Liver (tissue), 9 donors: ENCODE data around the gene NOTCH1. TPM values are rescaled to one million over a fixed set of nuclear protein-coding genes. Genes with fewer than 3 reads are reported as not detected.

Experiments
- DNase-seq: peaks from one replicate; pipeline ENCODE4 v3.0.0-alpha.2; 2017; ENCODE audit warnings: low spot score
- H3K27ac ChIP-seq, 2 donors: one replicate each; pipeline ENCODE4 v1.7.0; 2013; ENCODE audit warnings: inconsistent platforms in 2 of 2, low read length in 2 of 2, control low read depth in 1 of 2, low read depth in 1 of 2, mild to moderate bottlenecking in 1 of 2
- H3K27me3 ChIP-seq, 4 donors: one replicate each; pipeline versions ENCODE4 v1.6.1 to v1.7.0; 2013; ENCODE audit warnings: low read length in 3 of 4, inconsistent platforms in 1 of 4, mild to moderate bottlenecking in 1 of 4, moderate library complexity in 1 of 4; ENCODE audit not compliant: control insufficient read depth in 4 of 4, insufficient read depth in 4 of 4
- H3K36me3 ChIP-seq, 4 donors: one replicate each; pipeline versions ENCODE4 v1.6.1 to v1.7.0; 2013; ENCODE audit warnings: low read length in 3 of 4, mild to moderate bottlenecking in 3 of 4, low read depth in 1 of 4, moderate library complexity in 1 of 4; ENCODE audit not compliant: control insufficient read depth in 4 of 4, insufficient read depth in 3 of 4
- H3K4me1 ChIP-seq, 4 donors: one replicate each; pipeline versions ENCODE4 v1.6.1 to v1.7.0; 2013; ENCODE audit warnings: low read length in 3 of 4, mild to moderate bottlenecking in 3 of 4, moderate library complexity in 1 of 4; ENCODE audit not compliant: control insufficient read depth in 4 of 4, insufficient read depth in 4 of 4
- H3K4me3 ChIP-seq, 3 donors: one replicate each; pipeline versions ENCODE4 v1.6.1 to v1.7.0; 2013; ENCODE audit warnings: low read length in 3 of 3, control low read depth in 1 of 3, low read depth in 1 of 3, mild to moderate bottlenecking in 1 of 3
- H3K9ac ChIP-seq, 2 donors: one replicate each; pipeline ENCODE4 v1.7.0; 2013; ENCODE audit warnings: low read length in 2 of 2, mild to moderate bottlenecking in 2 of 2, moderate library complexity in 2 of 2, control low read depth in 1 of 2, low read depth in 1 of 2
- H3K9me3 ChIP-seq, 4 donors: one replicate each; pipeline versions ENCODE4 v1.6.1 to v1.7.0; 2013; ENCODE audit warnings: low read length in 3 of 4; ENCODE audit not compliant: control insufficient read depth in 4 of 4
- ATF3 ChIP-seq: IDR thresholded peaks from 2 replicates; pipeline ENCODE4 v1.6.1; 2016; ENCODE audit warnings: antibody characterized with exemption
- EGR1 ChIP-seq, 2 donors: IDR thresholded peaks; 2 replicates each; pipeline ENCODE4 v1.6.1; 2016 to 2018; ENCODE audit warnings: antibody characterized with exemption in 2 of 2, low read depth in 2 of 2
- FOXA2 ChIP-seq: IDR thresholded peaks from 2 replicates; pipeline ENCODE4 v1.6.1; 2016; ENCODE audit warnings: antibody characterized with exemption
- HNF4A ChIP-seq, 2 donors: conservative IDR thresholded peaks; 2 replicates each; pipeline ENCODE4 v1.6.1; 2016; ENCODE audit warnings: antibody characterized with exemption in 2 of 2, mild to moderate bottlenecking in 2 of 2
- HNF4G ChIP-seq: IDR thresholded peaks from 2 replicates; pipeline ENCODE4 v1.6.1; 2016; ENCODE audit warnings: antibody characterized with exemption
- JUND ChIP-seq, 2 donors: IDR thresholded peaks; 2 replicates each; pipeline ENCODE4 v1.6.1; 2016; ENCODE audit warnings: antibody characterized with exemption in 2 of 2
- NR2F2 ChIP-seq: IDR thresholded peaks from 2 replicates; pipeline ENCODE4 v1.6.1; 2016; ENCODE audit warnings: antibody characterized with exemption
- RAD21 ChIP-seq, 2 donors: IDR thresholded peaks; 2 replicates each; pipeline ENCODE4 v1.6.1; 2016; ENCODE audit warnings: antibody characterized with exemption in 2 of 2, mild to moderate bottlenecking in 2 of 2
- REST ChIP-seq: IDR thresholded peaks from 2 replicates; pipeline ENCODE4 v1.6.1; 2016; ENCODE audit warnings: antibody characterized with exemption, mild to moderate bottlenecking
- RXRA ChIP-seq, 2 donors: IDR thresholded peaks; 2 replicates each; pipeline ENCODE4 v1.6.1; 2017 to 2018; ENCODE audit warnings: antibody characterized with exemption in 2 of 2, mild to moderate bottlenecking in 1 of 2
- SP1 ChIP-seq: IDR thresholded peaks from 2 replicates; pipeline ENCODE4 v1.6.1; 2018; ENCODE audit warnings: antibody characterized with exemption, mild to moderate bottlenecking
- TAF1 ChIP-seq: conservative IDR thresholded peaks from 2 replicates; pipeline ENCODE4 v1.6.1; 2016; ENCODE audit warnings: antibody characterized with exemption, mild to moderate bottlenecking
- WGBS: extraction: QIAGEN DNeasy Blood & Tissue Kit; methylation state at CpG from one replicate; pipeline ENCODE4 v1.1.7; 2013; 5-methylcytosine and 5-hydroxymethylcytosine counted together
- polyA plus RNA-seq, 2 donors: library from polyadenylated mRNA; stranded (reverse) in 1 of 2; unstranded in 1 of 2; fragments of 200-250 nt in 1 of 2; fragments of >200 nt in 1 of 2; fragmentation: Nextera tagmentation in 1 of 2; extraction: Ambion mirVana in 1 of 2; gene quantifications; one replicate each; pipeline versions ENCODE4 v1.2.1 to v1.2.3, GENCODE V29; 2013 to 2015
- total RNA-seq, 2 donors: library from RNA; depleted of rRNA; stranded (reverse); fragments of >200 nt; gene quantifications; one replicate each; pipeline ENCODE4 v1.2.3, GENCODE V29; 2014
- donor health status: healthy.
- donor health status: healthy.
- donor health status: healthy.
- donor health status: healthy.
- donor health status: healthy.

NOTCH1 gene
- total and polyA plus RNA-seq, 4 donors, result 2.4 to 22.3 (median 8.5) TPM

GRCh38 chr9:136462664-136463063 is 83.2 kb downstream of the NOTCH1 start:
- Histone ChIP-seq H3K4me1 (no peaks in the 10 kb centered on the region), H3K9me3 (no peaks in the 10 kb centered on the region), H3K27ac (no peak overlapping the region), H3K4me3 (no peak overlapping the region), H3K36me3 (peaks cover 45 to 93% (median 75%) of the 10 kb centered on the region in 4 donors), H3K27me3 (no peaks in the 10 kb centered on the region), H3K9ac (no peak overlapping the region)
- DNase-seq, result no peak
- TF ChIP-seq HNF4A (conservative IDR thresholded peaks at IDR 0.05), result no peak
- WGBS, result 93% methylated on average over 17 of the region's 17 CpGs

GRCh38 chr9:136460772-136461325 is 85.0 kb downstream of the NOTCH1 start:
- no peak overlapping the region for H3K4me3 ChIP-seq
- no peaks in the 10 kb centered on the region for H3K27me3 ChIP-seq
- H3K27ac ChIP-seq, result no peak overlapping the region
- H3K4me1 ChIP-seq, result no peaks in the 10 kb centered on the region
- H3K9ac ChIP-seq, result no peak overlapping the region
- no peaks in the 10 kb centered on the region for H3K9me3 ChIP-seq
- peaks cover 42 to 93% (median 74%) of the 10 kb centered on the region in 4 donors for H3K36me3 ChIP-seq
- no peak for DNase-seq
- no peak for TF ChIP-seq ATF3
- TF ChIP-seq FOXA2, result no peak
- TF ChIP-seq EGR1 (IDR thresholded peaks at IDR 0.05; ENCODE audit: low read depth in 2 of 2), result no peak
- no peak for TF ChIP-seq NR2F2
- no peak for TF ChIP-seq HNF4A (conservative IDR thresholded peaks at IDR 0.05)
- no peak for TF ChIP-seq RXRA (IDR thresholded peaks at IDR 0.05)
- no peak for TF ChIP-seq TAF1
- TF ChIP-seq RAD21 (IDR thresholded peaks at IDR 0.05), result no peak
- no peak for TF ChIP-seq JUND (IDR thresholded peaks at IDR 0.05)
- TF ChIP-seq SP1, result no peak
- TF ChIP-seq REST, result no peak
- 97% methylated on average over 23 of the region's 23 CpGs for WGBS

- Histone ChIP-seq H3K4me3 (no peak overlapping the region), H3K27ac (no peak overlapping the region), H3K27me3 (no peaks in the 10 kb centered on the region), H3K4me1 (no peaks in the 10 kb centered on the region), H3K36me3 (peaks cover 41 to 93% (median 76%) of the 10 kb centered on the region in 4 donors), H3K9ac (no peak overlapping the region), H3K9me3 (no peaks in the 10 kb centered on the region)
- TF ChIP-seq HNF4G, result no peak
- no peak for TF ChIP-seq HNF4A (conservative IDR thresholded peaks at IDR 0.05)
- TF ChIP-seq REST, result no peak
- no peak for TF ChIP-seq ATF3
- WGBS, result 96% methylated on average over 28 of the region's 28 CpGs
- DNase-seq, result no peak
Measured at GRCh38 chr9:136459425-136459824, 86.4 kb downstream of the NOTCH1 start.
